Effector CD8-positive, alpha-beta T cell (primary cell): ENCODE measurements around the gene C10orf105.

ENCODE experiments used
- DNase-seq: peaks from one replicate; lab custom pipeline; 2025; lab: John Stamatoyannopoulos, UW

C10orf105 gene

DNA sequence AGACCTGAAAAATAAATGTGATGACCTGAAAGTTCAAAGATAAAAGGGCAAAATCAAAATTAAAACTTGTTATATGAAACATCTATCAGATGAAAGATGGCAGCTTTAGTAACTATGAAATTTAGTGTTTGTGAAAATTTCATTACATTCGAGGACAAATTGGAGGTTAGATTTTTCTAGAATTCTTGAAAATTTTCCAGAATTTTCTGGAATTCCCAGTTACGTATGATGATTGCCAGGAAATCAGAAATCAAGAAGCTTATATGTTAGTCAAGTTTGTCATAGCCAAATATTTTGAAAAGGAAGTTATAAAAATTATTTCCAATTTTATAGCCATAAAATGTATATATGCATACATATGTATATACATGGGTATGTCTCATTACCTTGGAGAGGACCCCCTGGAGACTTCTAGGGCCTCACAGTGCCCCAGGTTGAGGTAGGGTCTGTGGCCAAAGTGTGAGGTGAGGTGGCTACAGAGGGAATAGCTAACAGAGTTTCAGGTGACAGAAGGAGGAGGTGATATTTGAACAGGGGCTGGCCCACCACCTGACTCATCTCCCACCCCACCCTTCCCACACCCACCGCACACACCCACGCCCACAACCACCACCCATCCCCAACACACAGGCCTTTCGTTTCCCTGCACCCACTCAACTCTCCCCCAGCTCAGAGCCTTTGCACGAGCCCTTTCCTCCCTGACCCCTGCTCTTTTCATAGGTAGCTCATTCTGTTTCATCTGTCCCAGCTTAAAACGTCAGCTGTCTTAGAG lies 21.5 kb downstream of the C10orf105 start:
- no peak for DNase-seq

DNA sequence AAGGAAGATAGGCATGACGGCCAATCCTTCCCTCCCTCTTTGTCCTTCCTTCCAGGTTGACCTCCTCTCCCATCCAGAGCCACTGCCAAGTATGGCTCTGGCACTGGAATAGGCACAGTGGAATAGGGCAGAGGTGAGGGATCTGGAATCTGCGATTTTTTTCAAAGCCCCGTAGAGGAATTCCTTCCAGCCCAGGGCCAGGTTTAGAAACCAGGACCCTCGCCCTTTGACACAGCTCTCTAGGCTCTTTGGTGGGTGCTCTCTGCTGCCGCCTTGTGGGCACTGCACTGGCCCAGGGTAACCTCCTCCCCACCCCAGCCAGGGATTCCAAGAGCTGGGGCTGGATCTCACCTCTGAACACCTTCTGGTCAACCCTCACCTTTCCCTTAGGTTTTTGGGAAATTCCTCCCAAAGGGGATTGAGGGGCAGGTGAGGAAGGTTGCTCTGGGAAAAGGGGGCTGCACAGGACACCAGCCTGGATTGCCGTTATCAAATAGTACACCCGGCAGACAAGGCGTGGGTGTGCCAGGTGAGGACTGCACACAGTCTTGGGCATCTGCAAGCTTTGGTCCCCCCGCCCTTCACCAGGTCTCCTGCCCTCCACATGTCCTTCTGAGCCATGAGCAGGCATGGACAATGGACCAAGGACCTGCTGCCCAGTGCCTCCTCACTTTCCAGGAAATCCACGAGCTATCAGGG lies 22.8 kb downstream of the C10orf105 start:
- peak; percentile 55 for DNase-seq

- DNase-seq = no peak
Observed at GRCh38 chr10:71695502-71696476, 23.8 kb downstream of the C10orf105 start.

DNA sequence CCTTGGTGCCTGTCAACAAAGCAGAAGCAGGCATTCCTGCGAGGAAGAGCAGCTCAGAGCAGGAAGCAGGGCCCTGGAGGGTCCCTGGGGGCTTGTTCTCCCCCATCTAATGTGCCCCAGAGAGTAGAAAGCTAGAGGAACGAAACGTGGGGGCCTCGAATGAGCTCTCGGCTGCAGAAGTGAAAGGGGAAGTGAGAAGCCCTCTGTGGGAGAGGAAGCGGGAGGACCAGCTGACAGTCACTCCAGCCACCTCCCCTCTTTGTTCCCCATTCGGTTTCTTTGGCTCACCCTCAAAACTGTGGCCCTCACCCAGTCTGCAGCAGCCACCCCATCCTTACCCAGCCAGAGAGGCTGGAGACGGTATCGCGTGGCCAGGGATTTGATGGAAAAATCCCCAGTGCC lies 25.0 kb downstream of the C10orf105 start:
- no peak for DNase-seq

DNA sequence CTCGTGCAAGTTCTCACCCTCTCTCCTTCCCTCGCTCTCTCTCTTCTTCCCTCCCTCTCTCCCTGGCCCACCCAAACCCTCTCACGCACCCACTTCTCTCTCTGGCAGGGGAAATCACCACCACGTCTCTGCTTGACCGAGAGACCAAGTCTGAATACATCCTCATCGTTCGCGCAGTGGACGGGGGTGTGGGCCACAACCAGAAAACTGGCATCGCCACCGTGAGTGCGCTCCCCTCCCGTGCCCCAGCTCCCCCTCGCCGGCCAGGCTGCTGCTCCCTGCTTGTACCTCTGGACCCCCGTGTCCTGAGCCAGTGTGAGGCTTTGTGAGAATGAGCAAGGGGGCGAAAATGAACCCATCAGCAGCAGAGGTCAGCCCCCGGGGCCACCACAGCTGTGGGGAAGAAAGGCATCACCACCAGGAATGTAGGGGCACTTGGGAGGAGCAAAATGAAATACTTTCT lies 25.5 kb downstream of the C10orf105 start:
- no peak for DNase-seq

- DNase-seq = no peak
Observed at GRCh38 chr10:71693377-71693776, 26.2 kb downstream of the C10orf105 start.

DNA sequence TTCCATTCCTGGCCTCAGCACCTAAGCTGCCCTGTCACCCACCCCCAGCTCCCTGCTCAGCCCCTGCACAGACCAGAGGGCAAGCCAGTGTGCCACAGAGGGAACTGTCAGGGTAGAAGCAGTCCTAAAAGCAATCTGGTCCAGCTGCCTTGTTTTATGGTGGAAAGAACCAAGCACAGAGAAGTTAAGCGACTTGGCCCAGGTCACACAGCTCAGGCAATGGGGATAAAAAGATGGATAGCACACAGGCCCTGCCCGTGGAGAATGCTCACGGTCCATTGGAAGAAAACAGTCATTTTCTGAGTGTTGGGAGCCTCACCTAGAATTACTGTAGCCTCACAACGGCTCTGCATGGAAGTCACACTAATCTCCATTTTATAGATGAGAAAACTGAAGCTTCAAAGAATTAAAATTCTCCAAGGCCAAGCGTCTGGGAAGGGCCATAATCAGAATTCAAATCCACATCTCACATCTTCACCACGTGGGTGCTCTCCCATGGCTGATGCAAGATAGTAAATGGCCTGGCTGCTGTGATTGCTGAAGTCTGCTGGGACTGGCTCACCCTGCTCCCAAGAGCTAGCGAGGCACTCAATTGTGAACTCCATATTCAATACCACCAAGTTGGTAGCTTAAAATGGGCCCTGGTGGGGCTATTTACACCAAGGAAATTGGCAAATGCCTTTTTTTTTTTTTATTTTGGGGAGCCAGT lies 26.8 kb downstream of the C10orf105 start:
- DNase-seq = no peak

DNA sequence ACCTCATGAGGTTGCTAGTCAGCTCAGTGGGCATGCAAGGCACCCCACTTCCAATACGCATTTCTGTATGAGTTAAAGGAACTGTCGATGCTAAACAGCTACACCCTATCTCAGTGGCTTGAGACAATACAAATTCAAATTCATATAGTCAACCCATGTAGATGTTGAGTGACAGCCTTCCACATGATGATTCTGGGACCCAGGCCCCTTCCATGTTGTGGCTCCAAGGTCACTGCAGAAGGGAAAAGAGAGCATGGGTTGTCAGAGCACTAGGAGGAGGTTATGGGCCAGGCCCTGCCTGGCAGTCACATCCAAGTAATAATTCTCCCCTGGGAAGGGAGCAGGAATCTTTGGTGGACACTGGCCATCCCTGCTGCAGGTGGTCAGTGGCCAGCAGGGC lies 28.2 kb downstream of the C10orf105 start:
- no peak for DNase-seq

DNA sequence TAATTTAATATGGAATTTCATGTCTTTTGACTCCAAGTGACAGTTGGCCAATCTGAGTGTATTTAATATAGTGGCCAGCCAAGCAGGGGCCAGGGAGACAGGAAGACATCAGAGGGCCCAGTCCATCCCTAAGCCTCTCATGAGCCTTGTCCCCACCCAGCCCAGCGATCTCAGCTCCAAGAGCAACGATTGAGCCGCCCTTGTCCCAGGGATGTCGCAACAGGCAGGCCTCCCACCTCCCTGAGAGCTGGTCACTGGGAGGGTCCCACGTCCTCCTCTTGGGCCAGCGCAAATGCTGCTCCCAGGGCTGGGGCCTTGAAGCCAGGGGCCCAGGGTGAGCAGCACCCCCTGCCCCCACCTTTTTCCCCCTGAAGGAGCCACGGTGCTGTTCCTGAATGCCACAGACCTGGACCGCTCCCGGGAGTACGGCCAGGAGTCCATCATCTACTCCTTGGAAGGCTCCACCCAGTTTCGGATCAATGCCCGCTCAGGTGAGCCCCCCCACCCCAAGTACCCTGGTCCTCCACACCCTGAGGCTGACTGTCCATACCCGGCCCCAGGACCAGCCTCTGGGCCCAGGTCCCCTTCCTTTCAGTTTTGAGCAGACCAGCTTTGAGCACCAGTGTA lies 29.4 kb downstream of the C10orf105 start:
- no peak for DNase-seq

DNA sequence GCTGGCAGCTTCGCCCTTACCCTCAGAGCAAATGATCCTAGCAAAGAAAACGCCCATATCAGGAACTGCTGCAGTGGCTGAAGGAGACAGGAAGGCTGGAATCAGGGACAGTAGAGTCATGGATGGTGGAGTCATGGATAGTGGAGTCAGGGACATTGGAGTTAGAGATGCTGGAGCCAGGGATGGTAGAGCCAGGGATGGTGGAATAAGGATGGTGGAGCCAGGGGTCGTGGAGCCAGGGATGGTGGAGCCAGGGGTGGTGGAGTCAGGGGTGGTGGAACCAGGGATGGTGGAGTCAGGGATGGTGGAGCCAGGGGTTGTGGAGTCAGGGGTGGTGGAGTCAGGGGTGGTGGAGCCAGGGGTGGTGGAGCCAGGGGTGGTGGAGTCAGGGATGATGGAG lies 31.3 kb downstream of the C10orf105 start:
- no peak for DNase-seq

DNA sequence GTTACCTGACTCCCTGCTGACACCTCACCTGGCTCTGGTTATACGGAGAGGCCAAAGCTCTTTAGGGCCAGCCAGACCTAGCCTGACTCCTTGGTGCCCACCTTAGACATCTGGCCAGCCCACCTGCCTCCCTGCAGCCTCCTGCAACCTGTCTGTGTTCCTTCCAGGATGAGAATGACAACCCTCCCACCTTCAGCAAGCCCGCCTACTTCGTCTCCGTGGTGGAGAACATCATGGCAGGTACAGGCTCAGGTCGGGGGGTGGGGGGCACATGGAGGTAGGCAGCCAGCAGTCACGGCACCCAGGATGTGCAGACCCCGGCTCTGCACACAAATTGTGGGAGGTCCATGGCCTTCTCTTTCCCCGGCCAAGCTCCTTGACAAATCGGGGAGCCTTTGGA lies 32.1 kb downstream of the C10orf105 start:
- no peak for DNase-seq

DNA sequence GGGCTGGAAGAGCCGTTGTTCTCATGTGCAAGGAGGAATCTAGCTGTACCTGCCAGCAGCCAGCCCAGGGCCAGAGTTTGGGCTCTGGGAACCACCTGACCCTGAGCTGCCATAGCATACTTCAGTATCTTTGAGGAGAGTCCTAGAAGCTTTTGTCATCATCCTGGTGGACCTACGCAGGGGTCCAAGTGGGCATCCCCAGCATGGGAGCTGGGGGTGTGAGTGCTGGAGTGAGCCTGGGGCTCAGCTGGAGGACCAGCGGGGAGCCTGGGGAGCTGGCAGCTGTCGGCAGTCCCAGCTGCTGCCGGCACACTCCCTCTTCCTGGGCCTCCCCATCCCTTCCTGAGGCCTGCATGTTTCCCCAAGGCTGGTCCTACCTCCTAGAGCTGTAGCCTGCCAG lies 32.5 kb downstream of the C10orf105 start:
- DNase-seq = no peak

DNA sequence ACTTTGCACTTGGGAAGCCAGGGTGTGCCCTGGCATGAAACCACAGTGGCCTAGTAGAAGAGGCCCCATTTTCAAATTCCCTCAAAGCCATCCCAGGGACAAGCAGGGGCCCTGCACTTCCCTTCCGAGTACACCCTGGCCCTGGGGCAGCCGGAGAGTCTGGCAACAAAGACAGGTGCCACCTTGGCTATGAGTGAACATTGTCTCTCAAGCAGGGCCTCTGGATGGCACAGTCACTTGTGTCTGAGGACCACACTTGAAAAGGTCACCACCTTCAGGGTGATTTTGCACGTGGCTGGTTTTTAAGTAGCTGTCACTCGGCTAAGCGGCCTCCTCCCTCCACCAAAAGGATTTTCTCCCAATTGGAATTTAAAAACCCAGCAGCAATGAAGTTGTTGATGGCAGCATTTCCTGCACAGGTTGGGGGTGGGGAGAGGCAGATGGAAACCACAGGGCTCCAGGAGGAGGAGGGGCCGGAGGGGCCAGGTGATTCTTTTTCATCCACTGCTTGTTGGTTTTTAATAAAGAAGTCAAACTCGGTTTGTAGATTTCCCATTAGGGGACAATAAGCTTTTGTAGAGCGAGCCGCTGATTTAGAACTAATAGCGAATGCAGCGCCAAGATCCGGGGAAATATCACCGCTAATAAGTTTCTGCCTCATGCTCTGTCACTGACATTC lies 33.9 kb downstream of the C10orf105 start:
- DNase-seq = no peak

DNA sequence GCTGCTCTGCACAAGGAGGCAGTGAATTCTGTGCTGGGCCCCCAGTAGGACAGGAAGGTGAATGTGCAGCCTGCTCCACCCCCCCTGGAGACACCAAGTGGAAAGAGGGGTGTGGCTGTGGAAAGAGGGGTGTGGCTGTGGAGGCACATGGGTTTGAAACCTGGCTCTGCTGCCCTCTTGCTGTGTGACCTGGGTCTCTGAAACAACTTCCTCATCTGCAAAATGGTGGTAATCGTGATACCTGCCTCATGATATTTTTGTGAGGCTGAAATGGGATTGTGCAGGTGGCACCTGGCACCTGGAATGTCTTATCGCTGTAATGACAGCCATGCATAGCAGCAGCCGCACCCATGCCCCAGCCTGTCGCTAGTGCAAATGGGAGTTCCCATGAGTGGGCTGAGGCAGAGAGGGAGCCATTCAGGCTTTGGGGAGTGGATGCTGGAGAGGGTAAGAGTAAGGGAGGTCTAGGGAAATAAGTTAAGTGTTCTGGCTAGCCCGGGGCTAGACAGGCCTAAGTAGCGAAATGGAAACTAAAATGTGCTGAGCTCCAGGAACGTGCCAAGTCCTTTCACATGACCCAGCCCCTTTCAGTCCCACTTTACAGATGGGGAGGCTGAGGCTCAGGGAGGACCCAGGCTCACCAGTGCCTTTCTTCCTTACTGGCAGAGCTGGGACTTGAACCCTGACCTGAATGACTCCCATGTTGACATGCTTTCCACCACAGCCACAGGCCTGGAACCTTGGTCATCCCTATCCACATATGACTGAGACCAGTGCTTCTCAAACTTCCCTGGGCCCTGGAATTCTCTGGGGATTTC lies 35.0 kb downstream of the C10orf105 start:
- no peak for DNase-seq

GRCh38 chr10:71683301-71683700 lies 36.3 kb downstream of the C10orf105 start:
- DNase-seq = no peak

DNA sequence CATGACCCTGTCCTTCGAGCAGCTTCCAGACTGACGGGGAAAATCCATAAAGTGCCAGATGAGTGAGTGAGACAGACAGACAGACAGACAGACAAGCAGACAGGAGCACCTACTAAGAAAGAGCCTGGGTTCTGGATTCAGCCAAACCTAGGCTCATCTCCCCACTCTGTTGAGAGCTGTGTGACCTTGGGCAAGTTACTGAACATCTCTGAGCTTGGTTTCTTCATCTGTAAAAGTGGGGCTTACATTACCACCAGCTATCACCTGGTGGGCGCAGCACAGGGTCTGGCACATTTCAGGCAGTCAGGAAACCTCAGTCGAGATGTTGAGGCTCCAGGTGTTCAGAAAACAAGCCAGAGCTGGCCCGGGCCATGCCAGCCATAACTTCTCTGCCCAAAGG lies 37.6 kb downstream of the C10orf105 start:
- DNase-seq = no peak

DNA sequence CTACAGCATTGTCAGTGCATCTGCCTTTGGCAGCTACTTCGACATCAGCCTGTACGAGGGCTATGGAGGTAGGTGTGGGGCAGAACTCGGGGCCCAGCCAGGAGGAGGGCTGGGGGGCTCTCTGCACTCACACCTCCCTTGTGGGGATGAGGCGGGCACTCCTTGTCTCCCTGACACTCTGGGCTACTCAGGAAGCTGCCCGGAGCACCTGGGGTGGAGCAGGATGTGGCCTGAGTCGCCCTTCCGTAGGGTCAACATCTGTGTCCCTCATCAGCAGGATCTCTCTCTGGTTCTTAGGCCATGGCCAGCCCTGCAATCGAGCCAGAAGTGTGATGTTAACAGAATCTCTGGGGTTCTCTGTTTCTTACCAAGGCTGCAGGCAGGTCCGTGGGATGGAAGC lies 40.2 kb downstream of the C10orf105 start:
- DNase-seq = no peak

GRCh38 chr10:71678057-71678805 lies 41.3 kb downstream of the C10orf105 start:
- no peak for DNase-seq

DNA sequence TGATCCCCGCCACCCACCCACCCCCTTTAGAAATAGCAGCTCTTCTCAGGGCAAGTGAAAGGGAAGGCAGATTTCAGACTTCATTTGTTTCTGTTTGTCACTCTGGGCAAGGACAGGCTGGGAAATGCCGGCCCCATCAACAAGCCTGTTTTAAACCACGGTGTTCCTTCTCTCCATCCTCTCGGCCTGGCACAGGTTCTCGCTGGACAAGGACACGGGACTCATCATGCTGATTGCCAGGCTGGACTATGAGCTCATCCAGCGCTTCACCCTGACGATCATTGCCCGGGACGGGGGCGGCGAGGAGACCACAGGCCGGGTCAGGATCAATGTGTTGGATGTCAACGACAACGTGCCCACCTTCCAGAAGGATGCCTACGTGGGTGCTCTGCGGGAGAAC lies 42.3 kb downstream of the C10orf105 start:
- no peak for DNase-seq
